ENCODE results near the gene LAMB1.

The LAMB1 gene

GRCh38 chr7:108016841-108017775 lies 14.1 kb upstream of the LAMB1 start:
- DNase-seq = no peak

- DNase-seq = no peak
These were observed 12.8 kb upstream of the LAMB1 start for GRCh38 chr7:108015740-108016139.

- no peak for DNase-seq
These were observed 12.1 kb upstream of the LAMB1 start for GRCh38 chr7:108014747-108015682.

- no peak for DNase-seq
These were observed 11.3 kb upstream of the LAMB1 start for GRCh38 chr7:108014215-108014614.

- DNase-seq = no peak
These were observed 9.8 kb upstream of the LAMB1 start for GRCh38 chr7:108012499-108013430.

- no peak for DNase-seq
These were observed 7.4 kb upstream of the LAMB1 start for GRCh38 chr7:108010377-108010776.

- DNase-seq = no peak
These were observed 6.9 kb upstream of the LAMB1 start for GRCh38 chr7:108009873-108010272.

- DNase-seq = no peak
These were observed 5.9 kb upstream of the LAMB1 start for GRCh38 chr7:108008827-108009226.

GRCh38 chr7:108008240-108008639 lies 5.3 kb upstream of the LAMB1 start:
- no peak for DNase-seq

- DNase-seq = no peak
These were observed 4.8 kb upstream of the LAMB1 start for GRCh38 chr7:108007762-108008161.

GRCh38 chr7:108007261-108007660 lies 4.3 kb upstream of the LAMB1 start:
- DNase-seq = no peak

GRCh38 chr7:108004220-108005142 lies 1.5 kb upstream of the LAMB1 start:
- DNase-seq = no peak

- no peak for DNase-seq
These were observed 606 bp upstream of the LAMB1 start for GRCh38 chr7:108003599-108003935.

GRCh38 chr7:108001764-108002725 lies 916 bp downstream of the LAMB1 start:
- peak; percentile 69 for DNase-seq

GRCh38 chr7:108000875-108001763 lies 1.8 kb downstream of the LAMB1 start:
- no peak for DNase-seq

- no peak for DNase-seq
These were observed 3.0 kb downstream of the LAMB1 start for GRCh38 chr7:107999779-108000560.

- DNase-seq = no peak
These were observed 4.1 kb downstream of the LAMB1 start for GRCh38 chr7:107998660-107999480.
